Loucy (cell line): ENCODE data around the gene TOMM6.

Source experiments
- CTCF ChIP-seq: fragments of 200-600 bp; sonication (generic); conservative IDR thresholded peaks from 2 replicates; pipeline ENCODE4 v1.5.1; 2014; ENCODE audit warnings: mild to moderate bottlenecking, antibody characterized with exemption, low read length
- EZH2phosphoT487 ChIP-seq: fragments of 200-600 bp; IDR thresholded peaks from 2 replicates; pipeline ENCODE4 v1.6.1; 2018; ENCODE audit warnings: antibody characterized with exemption, mild to moderate bottlenecking, moderate library complexity, borderline replicate concordance

GRCh38 chr6:41787219-41787917, at the start of gene TOMM6:
- TF ChIP-seq CTCF = peak; percentile 69
- no peak for TF ChIP-seq EZH2phosphoT487
